WTC11 (cell line): Measurements from ENCODE around the gene ZCCHC9. TPM values are rescaled to one million over a fixed set of nuclear protein-coding genes. Genes with fewer than 3 reads are reported as not detected.

Experiments
- ATAC-seq: fragments of 200-7000 bp; cut with Tn5 transposase; 2 replicates; pipeline ENCODE4 v1.10.0; 2021; ENCODE audit warnings: mild to moderate bottlenecking, moderate library complexity
- CTCF ChIA-PET: fragments of 300-600 bp; sonication (Branson Sonifier 250); formaldehyde crosslinking; loops from one replicate; lab custom pipeline; 2021; ENCODE audit warnings: antibody characterized with exemption; lab: Charles Lee
- POLR2A ChIA-PET: fragments of 350-600 bp; sonication (Branson Sonifier 250); formaldehyde crosslinking; loops from one replicate; lab custom pipeline; 2021; ENCODE audit warnings: antibody characterized with exemption; lab: Charles Lee
- DNase-seq: peaks from one replicate; pipeline ENCODE4 v3.0.0; 2021; ENCODE audit warnings: low spot score
- H3K27ac Mint-ChIP-seq: 2 replicates; pipeline ENCODE4 v1.8.0; 2021; ENCODE audit warnings: mixed read lengths
- H3K27me3 Mint-ChIP-seq: 2 replicates; pipeline ENCODE4 v1.8.0; 2021; ENCODE audit warnings: low read depth, mild to moderate bottlenecking, moderate library complexity, mixed read lengths
- H3K36me3 Mint-ChIP-seq: 2 replicates; pipeline ENCODE4 v1.8.0; 2021; ENCODE audit warnings: mixed read lengths
- H3K4me1 Mint-ChIP-seq: 2 replicates; pipeline ENCODE4 v1.8.0; 2022; ENCODE audit warnings: mixed read lengths
- H3K4me3 Mint-ChIP-seq: 2 replicates; pipeline ENCODE4 v1.8.0; 2021; ENCODE audit warnings: mild to moderate bottlenecking, moderate library complexity, mixed read lengths
- H3K9me3 Mint-ChIP-seq: 2 replicates; pipeline ENCODE4 v1.8.0; 2021; ENCODE audit warnings: mixed read lengths
- ATF1 ChIP-seq: sonication (generic); formaldehyde crosslinking; IDR thresholded peaks from 2 replicates; pipeline ENCODE4 v1.8.1; 2023; ENCODE audit warnings: mild to moderate bottlenecking, moderate library complexity, missing genetic modification reagents
- ATF2 ChIP-seq: sonication (generic); formaldehyde crosslinking; IDR thresholded peaks from 2 replicates; pipeline ENCODE4 v1.8.1; 2022; ENCODE audit warnings: low read depth, missing genetic modification reagents, borderline replicate concordance
- ATF3 ChIP-seq: sonication (generic); formaldehyde crosslinking; conservative IDR thresholded peaks from 2 replicates; pipeline ENCODE4 v1.8.1; 2022; ENCODE audit warnings: mild to moderate bottlenecking, missing genetic modification reagents
- CBFB ChIP-seq: sonication (generic); formaldehyde crosslinking; IDR thresholded peaks from 2 replicates; pipeline ENCODE4 v1.8.1; 2022; ENCODE audit warnings: mild to moderate bottlenecking, low read depth, missing genetic modification reagents
- CDX4 ChIP-seq: fragments of 250-450 bp; sonication (Bioruptor Pico); IDR thresholded peaks from 2 replicates; pipeline ENCODE4 v1.9.0; 2021; ENCODE audit warnings: moderate library complexity, mild to moderate bottlenecking, inconsistent platforms, borderline replicate concordance
- ELF4 ChIP-seq: sonication (generic); formaldehyde crosslinking; IDR thresholded peaks from 2 replicates; pipeline ENCODE4 v1.8.1; 2022; ENCODE audit warnings: low read depth, mild to moderate bottlenecking, moderate library complexity, missing genetic modification reagents
- ETV6 ChIP-seq: sonication (generic); formaldehyde crosslinking; IDR thresholded peaks from 2 replicates; pipeline ENCODE4 v1.8.1; 2022; ENCODE audit warnings: mild to moderate bottlenecking, missing genetic modification reagents
- GABPB1 ChIP-seq: sonication (generic); formaldehyde crosslinking; IDR thresholded peaks from 2 replicates; pipeline ENCODE4 v1.8.1; 2023; ENCODE audit warnings: mild to moderate bottlenecking, missing genetic modification reagents
- KAT7 ChIP-seq: sonication (generic); formaldehyde crosslinking; IDR thresholded peaks from 2 replicates; pipeline ENCODE4 v1.8.1; 2023; ENCODE audit warnings: missing genetic modification reagents, mild to moderate bottlenecking, borderline replicate concordance
- MAX ChIP-seq: sonication (generic); formaldehyde crosslinking; IDR thresholded peaks from 2 replicates; pipeline ENCODE4 v1.8.0; 2022; ENCODE audit warnings: mild to moderate bottlenecking, missing genetic modification reagents
- MLX ChIP-seq: sonication (generic); formaldehyde crosslinking; IDR thresholded peaks from 2 replicates; pipeline ENCODE4 v1.8.1; 2023; ENCODE audit warnings: mild to moderate bottlenecking, missing genetic modification reagents, moderate library complexity
- MYBL2 ChIP-seq: sonication (generic); formaldehyde crosslinking; IDR thresholded peaks from 2 replicates; pipeline ENCODE4 v1.8.1; 2023; ENCODE audit warnings: mild to moderate bottlenecking, moderate library complexity, missing genetic modification reagents
- PRDM15 ChIP-seq: sonication (generic); formaldehyde crosslinking; IDR thresholded peaks from 2 replicates; pipeline ENCODE4 v1.8.0; 2022; ENCODE audit warnings: missing genetic modification reagents
- PREB ChIP-seq: sonication (generic); formaldehyde crosslinking; IDR thresholded peaks from 2 replicates; pipeline ENCODE4 v1.8.1; 2022; ENCODE audit warnings: mild to moderate bottlenecking, missing genetic modification reagents, moderate library complexity, borderline replicate concordance
- PRRX2 ChIP-seq: fragments of 250-450 bp; sonication (Bioruptor Pico); IDR thresholded peaks from 2 replicates; pipeline ENCODE4 v1.8.0; 2021; ENCODE audit warnings: mild to moderate bottlenecking
- SMAD3 ChIP-seq: sonication (generic); formaldehyde crosslinking; IDR thresholded peaks from 2 replicates; pipeline ENCODE4 v1.8.0; 2022; ENCODE audit warnings: missing genetic modification reagents, mild to moderate bottlenecking, borderline replicate concordance
- TP53 ChIP-seq: sonication (generic); formaldehyde crosslinking; IDR thresholded peaks from 2 replicates; pipeline ENCODE4 v1.8.1; 2023; ENCODE audit warnings: mild to moderate bottlenecking, missing genetic modification reagents
- ZBTB43 ChIP-seq: sonication (generic); formaldehyde crosslinking; IDR thresholded peaks from 2 replicates; pipeline ENCODE4 v1.8.1; 2023; ENCODE audit warnings: mild to moderate bottlenecking, missing genetic modification reagents
- ZMAT4 ChIP-seq: fragments of 250-450 bp; sonication (Bioruptor Pico); IDR thresholded peaks from 2 replicates; pipeline ENCODE4 v1.9.0; 2021; ENCODE audit warnings: mild to moderate bottlenecking
- ZNF263 ChIP-seq: sonication (generic); formaldehyde crosslinking; IDR thresholded peaks from 2 replicates; pipeline ENCODE4 v1.8.1; 2022; ENCODE audit warnings: low read depth, mild to moderate bottlenecking, moderate library complexity, missing genetic modification reagents
- ZNF425 ChIP-seq: fragments of 250-450 bp; sonication (Bioruptor Pico); conservative IDR thresholded peaks from 2 replicates; pipeline ENCODE4 v1.9.0; 2021; ENCODE audit warnings: mild to moderate bottlenecking
- total RNA-seq: library from RNA; stranded (reverse); gene quantifications from 3 replicates; pipeline ENCODE4 v1.2.3, GENCODE V29; 2021

Gene ZCCHC9
- total RNA-seq, 1 experiment from 2014 or later = 30.8 TPM

- TF ChIP-seq ATF2 (CRISPR knock-in tag) = no peak
- TF ChIP-seq ZMAT4 (CRISPR knock-in tag) = no peak
Observed at GRCh38 chr5:81303563-81303962, 2.2 kb downstream of the ZCCHC9 start (continued).

- no peaks in the 10 kb centered on the region for H3K27me3 Mint-ChIP-seq
- H3K27ac Mint-ChIP-seq = no peak overlapping the region
- ChIA-PET POLR2A (no interaction called here), CTCF (interaction anchor here (1.0 kb wide), 1 partner anchor 88 kb away, joined by 3 read pairs; the partner anchor contains the start of gene ACOT12)
- peaks cover 4% of the 10 kb centered on the region for H3K4me1 Mint-ChIP-seq
- TF ChIP-seq SMAD3 (no peak), ZBTB43 (no peak), ATF1 (CRISPR knock-in tag) (no peak), ZNF425 (CRISPR knock-in tag) (no peak), MLX (no peak), PREB (CRISPR knock-in tag) (no peak), MAX (no peak), ZNF263 (CRISPR knock-in tag) (no peak), ELF4 (no peak), MYBL2 (CRISPR knock-in tag) (no peak), CDX4 (CRISPR knock-in tag) (no peak), KAT7 (CRISPR knock-in tag) (no peak), TP53 (CRISPR knock-in tag) (no peak), PRRX2 (no peak), ETV6 (CRISPR knock-in tag) (no peak), ATF3 (CRISPR knock-in tag) (no peak), ATF2 (CRISPR knock-in tag) (no peak), GABPB1 (CRISPR knock-in tag) (no peak), CBFB (CRISPR knock-in tag) (no peak), PRDM15 (no peak)
- ATAC-seq (no peak), DNase-seq (no peak)
- H3K9me3 Mint-ChIP-seq = no peaks in the 10 kb centered on the region
- peaks cover 3% of the 10 kb centered on the region for H3K36me3 Mint-ChIP-seq
- no peak overlapping the region for H3K4me3 Mint-ChIP-seq
Observed at GRCh38 chr5:81305785-81306184, 4.4 kb downstream of the ZCCHC9 start.
